WERI-Rb-1 (cell line): ENCODE measurements around the gene XIRP2.

Source experiments
- DNase-seq: peaks from one replicate; pipeline ENCODE4 v3.0.0-alpha.2; 2020
- H3K27ac ChIP-seq: fragments of 250-450 bp; sonication (Bioruptor Pico); 2 replicates; pipeline ENCODE4 v1.5.1; 2020; ENCODE audit warnings: mild to moderate bottlenecking, moderate library complexity
- H3K27me3 ChIP-seq: fragments of 250-450 bp; sonication (Bioruptor Pico); 2 replicates; pipeline ENCODE4 v1.5.1; 2021; ENCODE audit warnings: mild to moderate bottlenecking, low read depth, moderate library complexity; ENCODE audit not compliant: insufficient read depth, severe bottlenecking
- H3K36me3 ChIP-seq: fragments of 250-450 bp; sonication (Bioruptor Pico); 2 replicates; pipeline ENCODE4 v1.5.1; 2020; ENCODE audit warnings: mild to moderate bottlenecking, moderate library complexity
- H3K4me3 ChIP-seq: 2 replicates; pipeline ENCODE4 v1.5.1; 2011; ENCODE audit warnings: low read depth, mild to moderate bottlenecking, control low read depth, low read length
- H3K9me3 ChIP-seq: fragments of 250-450 bp; sonication (Bioruptor Pico); 2 replicates; pipeline ENCODE4 v1.5.1; 2021; ENCODE audit warnings: mild to moderate bottlenecking, moderate library complexity; ENCODE audit not compliant: severe bottlenecking
- CTCF ChIP-seq: IDR thresholded peaks from 2 replicates; pipeline ENCODE4 v1.5.1; 2011; ENCODE audit warnings: low read depth, mild to moderate bottlenecking, control low read depth, inconsistent platforms, low read length

The XIRP2 gene

DNA sequence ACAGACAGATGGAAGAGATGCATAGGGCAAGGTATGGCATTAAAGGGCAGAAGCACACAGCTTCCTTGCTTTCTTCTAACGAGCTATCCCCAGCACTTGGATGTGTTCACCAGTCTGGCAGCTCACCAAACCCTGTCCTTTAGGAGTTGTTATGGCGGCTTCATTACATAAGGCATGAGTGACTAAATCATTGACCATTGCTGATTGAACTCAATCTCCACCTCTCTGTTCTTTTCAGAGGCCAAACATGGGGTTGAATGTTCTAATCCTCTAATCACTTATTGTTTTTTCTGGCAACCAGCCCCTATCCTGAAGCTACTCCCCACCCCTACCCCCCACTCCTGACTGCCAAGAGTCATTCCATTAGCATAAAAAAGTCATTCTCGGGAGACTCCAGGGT, 301.8 kb downstream of the XIRP2 start:
- TF ChIP-seq CTCF = no peak
- H3K27me3 ChIP-seq = no peaks in the 10 kb centered on the region
- H3K9me3 ChIP-seq = no peaks in the 10 kb centered on the region
- no peak overlapping the region for H3K27ac ChIP-seq
- no peak for DNase-seq
- no peak overlapping the region for H3K4me3 ChIP-seq
- no peaks in the 10 kb centered on the region for H3K36me3 ChIP-seq

GRCh38 chr2:167191588-167191987, 303.3 kb downstream of the XIRP2 start:
- Histone ChIP-seq H3K27me3 (no peaks in the 10 kb centered on the region), H3K4me3 (no peak overlapping the region), H3K27ac (no peak overlapping the region), H3K9me3 (no peaks in the 10 kb centered on the region), H3K36me3 (no peaks in the 10 kb centered on the region)
- TF ChIP-seq CTCF = no peak
- DNase-seq = no peak

DNA sequence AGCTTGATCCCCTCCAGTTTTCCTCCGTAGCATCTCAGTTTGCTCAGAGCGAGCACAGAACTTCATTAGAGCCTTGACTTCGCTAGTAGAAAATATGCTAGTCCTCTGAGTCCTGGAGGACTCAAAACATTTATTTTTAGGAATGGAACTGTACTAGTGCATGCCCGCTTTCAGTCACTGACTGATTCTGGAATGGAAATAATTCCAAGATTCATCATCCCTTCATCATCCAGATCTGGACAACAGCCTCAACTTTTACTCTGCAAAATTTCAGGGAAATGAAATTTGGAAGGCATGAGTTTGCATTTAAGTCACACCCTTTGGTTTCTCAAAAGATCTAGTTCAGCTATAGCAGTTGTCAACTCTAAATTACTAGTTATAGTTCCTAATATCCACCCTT, 304.6 kb downstream of the XIRP2 start:
- TF ChIP-seq CTCF = no peak
- DNase-seq = no peak
- H3K36me3 ChIP-seq = no peaks in the 10 kb centered on the region
- H3K9me3 ChIP-seq = no peaks in the 10 kb centered on the region
- no peaks in the 10 kb centered on the region for H3K27me3 ChIP-seq
- no peak overlapping the region for H3K4me3 ChIP-seq
- H3K27ac ChIP-seq = no peak overlapping the region

- no peak for DNase-seq
- no peak overlapping the region for H3K27ac ChIP-seq
- no peak overlapping the region for H3K4me3 ChIP-seq
- no peaks in the 10 kb centered on the region for H3K36me3 ChIP-seq
- TF ChIP-seq CTCF = no peak
- H3K27me3 ChIP-seq = no peaks in the 10 kb centered on the region
- no peaks in the 10 kb centered on the region for H3K9me3 ChIP-seq
Observed at GRCh38 chr2:167196461-167197252, 308.4 kb downstream of the XIRP2 start.

DNA sequence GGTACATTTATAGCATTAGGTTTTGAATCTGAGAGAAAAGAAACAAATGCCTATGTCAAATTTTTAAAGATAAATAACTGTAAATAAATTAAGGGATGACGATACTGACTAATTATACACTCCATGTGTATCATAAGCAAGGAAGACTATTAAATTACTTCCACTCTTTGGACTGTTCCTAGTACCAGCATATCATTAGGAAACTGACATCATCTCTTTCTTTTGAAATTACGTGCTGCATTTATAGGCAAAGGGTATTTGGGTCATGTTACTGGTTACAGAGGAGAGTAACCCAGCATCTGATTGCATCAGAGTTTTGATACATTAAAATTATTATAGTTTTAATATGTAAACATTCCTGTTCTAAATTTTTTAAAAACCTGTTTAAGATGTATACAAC, 309.7 kb downstream of the XIRP2 start:
- Histone ChIP-seq H3K27ac (no peak overlapping the region), H3K36me3 (no peaks in the 10 kb centered on the region), H3K9me3 (no peaks in the 10 kb centered on the region), H3K27me3 (no peaks in the 10 kb centered on the region), H3K4me3 (no peak overlapping the region)
- TF ChIP-seq CTCF = no peak
- no peak for DNase-seq

DNA sequence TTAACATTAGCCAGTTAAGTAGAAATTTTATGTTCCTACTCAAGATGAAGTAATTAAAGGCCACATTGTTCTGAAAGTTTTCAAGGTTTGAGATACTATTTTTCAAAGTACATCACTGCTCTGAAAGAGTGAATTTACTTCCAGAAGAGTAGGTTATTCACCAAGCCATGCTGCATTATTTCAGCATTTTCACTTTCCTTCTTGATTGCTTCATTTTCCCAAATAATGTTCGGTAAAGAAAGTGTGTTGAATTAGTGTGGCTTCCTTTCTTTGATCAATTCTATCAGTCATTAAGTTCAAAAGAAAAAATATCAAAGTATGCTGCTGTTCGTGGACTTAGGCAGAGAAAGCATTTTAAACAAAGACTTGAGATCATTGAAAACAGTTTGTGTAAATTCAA, 310.3 kb downstream of the XIRP2 start:
- Histone ChIP-seq H3K4me3 (no peak overlapping the region), H3K27ac (no peak overlapping the region), H3K9me3 (no peaks in the 10 kb centered on the region), H3K36me3 (no peaks in the 10 kb centered on the region), H3K27me3 (no peaks in the 10 kb centered on the region)
- no peak for DNase-seq
- no peak for TF ChIP-seq CTCF
